GM12878 (cell line): ENCODE measurements around the gene GAGE12J.
"Not testable (repeated sequence)": the region's sequence is repeated elsewhere in the genome, so short reads cannot be mapped to it uniquely, and the experiment has no call there.

Experiments
- TF ChIP-seq, protein P1 (sequence below): fragments of 450-650 bp; IDR thresholded peaks from 2 replicates; pipeline ENCODE4 v1.6.1; 2018; ENCODE audit warnings: borderline replicate concordance, mild to moderate bottlenecking; ENCODE audit not compliant: partially characterized antibody
- TF ChIP-seq, protein P2 (sequence below), 3 experiments: IDR thresholded peaks in 2 of 3; conservative IDR thresholded peaks in 1 of 3; 2 replicates each; pipeline ENCODE4 v1.5.1; 2011; ENCODE audit warnings: low read depth in 3 of 3, low read length in 3 of 3, mild to moderate bottlenecking in 3 of 3, control low read depth in 2 of 3, moderate library complexity in 2 of 3, inconsistent platforms in 1 of 3, mixed read lengths in 1 of 3; ENCODE audit not compliant: control insufficient read depth in 2 of 3, insufficient read depth in 1 of 3; ENCODE audit errors: extremely low read depth in 1 of 3

DNA sequence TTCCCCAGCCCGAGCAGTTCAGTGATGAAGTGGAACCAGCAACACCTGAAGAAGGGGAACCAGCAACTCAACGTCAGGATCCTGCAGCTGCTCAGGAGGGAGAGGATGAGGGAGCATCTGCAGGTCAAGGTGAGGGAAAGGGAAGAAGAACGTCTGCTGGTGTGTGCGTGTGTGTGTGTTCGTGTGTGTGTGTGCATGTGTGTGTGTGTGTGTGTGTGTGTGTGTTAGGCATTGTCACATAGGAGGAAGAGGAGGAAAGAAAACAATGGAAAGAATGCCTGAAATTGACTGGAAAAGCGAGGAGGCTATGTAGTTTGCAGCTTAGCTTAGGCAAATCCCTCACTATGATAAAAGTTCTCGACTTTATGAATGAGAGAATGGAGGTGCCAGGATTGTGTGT, 1.9 kb downstream of the GAGE12J start:
- TF ChIP-seq, protein P1, sequence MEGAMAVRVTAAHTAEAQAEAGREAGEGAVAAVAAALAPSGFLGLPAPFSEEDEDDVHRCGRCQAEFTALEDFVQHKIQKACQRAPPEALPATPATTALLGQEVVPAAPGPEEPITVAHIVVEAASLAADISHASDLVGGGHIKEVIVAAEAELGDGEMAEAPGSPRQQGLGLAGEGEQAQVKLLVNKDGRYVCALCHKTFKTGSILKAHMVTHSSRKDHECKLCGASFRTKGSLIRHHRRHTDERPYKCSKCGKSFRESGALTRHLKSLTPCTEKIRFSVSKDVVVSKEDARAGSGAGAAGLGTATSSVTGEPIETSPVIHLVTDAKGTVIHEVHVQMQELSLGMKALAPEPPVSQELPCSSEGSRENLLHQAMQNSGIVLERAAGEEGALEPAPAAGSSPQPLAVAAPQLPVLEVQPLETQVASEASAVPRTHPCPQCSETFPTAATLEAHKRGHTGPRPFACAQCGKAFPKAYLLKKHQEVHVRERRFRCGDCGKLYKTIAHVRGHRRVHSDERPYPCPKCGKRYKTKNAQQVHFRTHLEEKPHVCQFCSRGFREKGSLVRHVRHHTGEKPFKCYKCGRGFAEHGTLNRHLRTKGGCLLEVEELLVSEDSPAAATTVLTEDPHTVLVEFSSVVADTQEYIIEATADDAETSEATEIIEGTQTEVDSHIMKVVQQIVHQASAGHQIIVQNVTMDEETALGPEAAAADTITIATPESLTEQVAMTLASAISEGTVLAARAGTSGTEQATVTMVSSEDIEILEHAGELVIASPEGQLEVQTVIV, result not testable (repeated sequence)
- TF ChIP-seq, protein P2, sequence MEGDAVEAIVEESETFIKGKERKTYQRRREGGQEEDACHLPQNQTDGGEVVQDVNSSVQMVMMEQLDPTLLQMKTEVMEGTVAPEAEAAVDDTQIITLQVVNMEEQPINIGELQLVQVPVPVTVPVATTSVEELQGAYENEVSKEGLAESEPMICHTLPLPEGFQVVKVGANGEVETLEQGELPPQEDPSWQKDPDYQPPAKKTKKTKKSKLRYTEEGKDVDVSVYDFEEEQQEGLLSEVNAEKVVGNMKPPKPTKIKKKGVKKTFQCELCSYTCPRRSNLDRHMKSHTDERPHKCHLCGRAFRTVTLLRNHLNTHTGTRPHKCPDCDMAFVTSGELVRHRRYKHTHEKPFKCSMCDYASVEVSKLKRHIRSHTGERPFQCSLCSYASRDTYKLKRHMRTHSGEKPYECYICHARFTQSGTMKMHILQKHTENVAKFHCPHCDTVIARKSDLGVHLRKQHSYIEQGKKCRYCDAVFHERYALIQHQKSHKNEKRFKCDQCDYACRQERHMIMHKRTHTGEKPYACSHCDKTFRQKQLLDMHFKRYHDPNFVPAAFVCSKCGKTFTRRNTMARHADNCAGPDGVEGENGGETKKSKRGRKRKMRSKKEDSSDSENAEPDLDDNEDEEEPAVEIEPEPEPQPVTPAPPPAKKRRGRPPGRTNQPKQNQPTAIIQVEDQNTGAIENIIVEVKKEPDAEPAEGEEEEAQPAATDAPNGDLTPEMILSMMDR (IDR thresholded peaks at IDR 0.05 in 2 of 3, conservative IDR thresholded peaks at IDR 0.05 in 1 of 3; ENCODE audit: control insufficient read depth in 2 of 3, extremely low read depth in 1 of 3, insufficient read depth in 1 of 3, low read depth in 3 of 3, low read length in 3 of 3), result not testable (repeated sequence)
